HAP-1 (cell line): ENCODE results near the gene EFNA1.
A peak's percentile ranks its signal among the peaks of the same experiment; 100 is the strongest.

Experiments
- DNase-seq, 2 experiments: peaks; one replicate each; pipeline ENCODE4 v3.0.0-alpha.2; 2016 to 2020; ENCODE audit warnings: low spot score in 2 of 2
- H3K27me3 ChIP-seq: fragments of 250-450 bp; sonication (Bioruptor Pico); 2 replicates; pipeline ENCODE4 v1.5.1; 2020; ENCODE audit warnings: low read depth, mild to moderate bottlenecking, moderate library complexity
- H3K36me3 ChIP-seq: fragments of 250-450 bp; sonication (Bioruptor Pico); replicated peaks from 2 replicates; pipeline ENCODE4 v1.5.1; 2020; ENCODE audit warnings: mild to moderate bottlenecking
- H3K4me1 ChIP-seq: fragments of 250-450 bp; sonication (Bioruptor Pico); 2 replicates; pipeline ENCODE4 v1.5.1; 2020; ENCODE audit warnings: mild to moderate bottlenecking
- H3K4me3 ChIP-seq: fragments of 250-450 bp; sonication (Bioruptor Pico); 2 replicates; pipeline ENCODE4 v1.5.1; 2020; ENCODE audit warnings: mild to moderate bottlenecking, moderate library complexity
- H3K9me3 ChIP-seq: fragments of 250-450 bp; sonication (Bioruptor Pico); 2 replicates; pipeline ENCODE4 v1.5.1; 2020; ENCODE audit warnings: mild to moderate bottlenecking, moderate library complexity
- in situ Hi-C: fragments of 300-500 bp; cut with MboI; formaldehyde crosslinking; loops from 3 replicates; pipeline ENCODE4 v1.14.3; 2020; ENCODE audit warnings: low sequenced_read_pairs, inconsistent platforms, mixed read lengths

The EFNA1 gene, protein sequence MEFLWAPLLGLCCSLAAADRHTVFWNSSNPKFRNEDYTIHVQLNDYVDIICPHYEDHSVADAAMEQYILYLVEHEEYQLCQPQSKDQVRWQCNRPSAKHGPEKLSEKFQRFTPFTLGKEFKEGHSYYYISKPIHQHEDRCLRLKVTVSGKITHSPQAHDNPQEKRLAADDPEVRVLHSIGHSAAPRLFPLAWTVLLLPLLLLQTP

DNA sequence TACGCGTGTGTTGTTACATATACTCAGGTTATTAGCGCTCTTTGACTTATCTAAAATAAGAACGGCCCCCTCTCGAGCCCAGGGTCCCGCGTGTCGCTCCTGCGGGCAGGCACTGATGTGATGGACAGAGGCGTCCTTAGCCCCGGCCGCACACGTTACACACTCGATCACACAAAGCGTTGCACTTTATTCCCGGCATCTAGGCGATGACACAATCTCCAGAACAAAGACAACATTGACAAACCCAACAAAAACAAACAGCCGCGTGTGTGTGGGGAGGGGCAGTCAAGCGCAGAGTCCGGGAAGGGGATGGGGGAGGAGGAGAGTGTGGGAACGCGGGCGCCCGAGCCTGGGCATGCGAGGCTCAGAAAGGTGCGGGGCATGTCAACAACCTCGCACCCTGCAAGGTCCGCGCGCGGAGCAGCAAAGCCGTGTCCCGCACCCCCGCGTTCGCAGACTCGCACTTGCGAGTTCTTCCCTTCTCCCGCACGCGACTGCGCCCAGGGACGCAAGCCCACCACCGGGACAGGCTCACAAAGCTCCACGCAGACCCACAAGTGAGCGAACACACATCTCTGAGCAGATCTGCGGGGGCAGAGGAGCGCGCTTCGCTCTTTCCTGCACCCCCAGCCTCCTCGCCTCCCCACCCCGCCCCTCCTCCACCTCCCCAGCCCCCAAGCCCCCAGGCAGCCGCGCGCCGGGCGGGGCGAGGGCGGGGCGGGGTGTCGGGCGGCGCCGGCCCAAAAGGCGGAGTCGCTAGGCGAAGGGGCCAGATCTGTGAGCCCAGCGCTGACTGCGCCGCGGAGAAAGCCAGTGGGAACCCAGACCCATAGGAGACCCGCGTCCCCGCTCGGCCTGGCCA is at the start of gene EFNA1:
Gene EFNA1, plus strand, starts transcription at position 772 of the 862 bp plus-strand sequence. CDS start 102 bp downstream, outside the sequence.
- H3K4me3 ChIP-seq, result peak within 1 kb of the TSS; percentile 54
- H3K36me3 ChIP-seq, result peaks cover 10% of the 10 kb centered on the region
- in situ Hi-C loops, result no loop called here
- H3K27me3 ChIP-seq, result no peaks in the 10 kb centered on the region
- DNase-seq, result peak; percentile 67 to 81
- H3K9me3 ChIP-seq, result no peaks in the 10 kb centered on the region
- H3K4me1 ChIP-seq, result peaks cover 33% of the 10 kb centered on the region

DNA sequence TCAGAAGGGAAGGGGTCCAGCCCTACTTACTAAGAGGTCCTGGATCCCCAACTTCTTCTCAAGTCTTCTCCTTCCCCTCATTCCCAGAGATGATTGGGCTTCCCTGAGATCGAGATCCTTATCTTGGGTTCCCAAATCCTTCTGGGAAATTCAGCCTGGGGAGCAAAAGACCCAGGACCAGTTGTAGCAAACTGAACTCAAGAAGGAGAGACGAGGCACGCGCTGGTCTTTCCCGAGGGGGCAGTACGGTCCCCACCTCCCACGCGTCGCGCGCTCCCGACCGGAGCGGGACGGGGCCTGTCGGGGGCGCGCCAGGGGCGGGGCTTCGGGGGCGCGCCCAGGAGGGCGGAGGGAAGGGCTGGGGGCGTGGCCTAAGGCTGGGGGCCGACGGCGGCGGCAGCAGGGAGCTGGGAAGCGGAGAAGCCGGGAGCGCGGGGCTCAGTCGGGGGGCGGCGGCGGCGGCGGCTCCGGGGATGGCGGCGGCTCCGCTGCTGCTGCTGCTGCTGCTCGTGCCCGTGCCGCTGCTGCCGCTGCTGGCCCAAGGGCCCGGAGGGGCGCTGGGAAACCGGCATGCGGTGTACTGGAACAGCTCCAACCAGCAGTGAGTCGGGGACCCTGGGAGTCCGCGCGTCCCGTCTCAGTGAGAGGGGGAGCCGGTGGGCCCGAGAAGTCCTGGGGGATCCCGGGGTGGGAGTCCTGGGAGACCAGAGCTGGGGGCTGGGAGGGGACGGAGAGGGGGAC is 49.0 kb upstream of the EFNA1 start, which contains the start of gene EFNA3:
Gene EFNA3, plus strand, starts transcription at position 369 of the 741 bp plus-strand sequence. Its CDS starts 105 bp downstream, at position 474.
- H3K4me3 ChIP-seq, result peak within 1 kb of the TSS; percentile 67
- H3K9me3 ChIP-seq, result no peaks in the 10 kb centered on the region
- H3K36me3 ChIP-seq, result no peaks in the 10 kb centered on the region
- no peaks in the 10 kb centered on the region for H3K27me3 ChIP-seq
- H3K4me1 ChIP-seq, result peaks cover 16% of the 10 kb centered on the region
- peak; percentile 59 to 91 for DNase-seq
- in situ Hi-C loops, result no loop called here

DNA sequence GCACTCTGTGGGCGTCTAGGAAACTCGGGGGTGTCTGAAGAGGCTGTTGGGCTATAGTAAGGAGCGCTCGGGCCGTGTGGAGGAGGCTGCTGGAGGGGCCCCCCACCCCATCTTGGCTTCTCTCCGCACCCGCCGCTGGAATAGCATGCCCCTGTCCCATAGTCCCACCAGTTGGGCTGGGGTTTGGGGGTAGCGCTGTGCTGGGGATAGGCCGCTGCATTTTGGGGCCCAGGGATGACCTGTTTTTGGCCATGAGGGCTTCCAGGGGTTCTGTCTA is 48.5 kb upstream of the EFNA1 start:
- H3K4me1 ChIP-seq, result peaks cover 15% of the 10 kb centered on the region

DNA sequence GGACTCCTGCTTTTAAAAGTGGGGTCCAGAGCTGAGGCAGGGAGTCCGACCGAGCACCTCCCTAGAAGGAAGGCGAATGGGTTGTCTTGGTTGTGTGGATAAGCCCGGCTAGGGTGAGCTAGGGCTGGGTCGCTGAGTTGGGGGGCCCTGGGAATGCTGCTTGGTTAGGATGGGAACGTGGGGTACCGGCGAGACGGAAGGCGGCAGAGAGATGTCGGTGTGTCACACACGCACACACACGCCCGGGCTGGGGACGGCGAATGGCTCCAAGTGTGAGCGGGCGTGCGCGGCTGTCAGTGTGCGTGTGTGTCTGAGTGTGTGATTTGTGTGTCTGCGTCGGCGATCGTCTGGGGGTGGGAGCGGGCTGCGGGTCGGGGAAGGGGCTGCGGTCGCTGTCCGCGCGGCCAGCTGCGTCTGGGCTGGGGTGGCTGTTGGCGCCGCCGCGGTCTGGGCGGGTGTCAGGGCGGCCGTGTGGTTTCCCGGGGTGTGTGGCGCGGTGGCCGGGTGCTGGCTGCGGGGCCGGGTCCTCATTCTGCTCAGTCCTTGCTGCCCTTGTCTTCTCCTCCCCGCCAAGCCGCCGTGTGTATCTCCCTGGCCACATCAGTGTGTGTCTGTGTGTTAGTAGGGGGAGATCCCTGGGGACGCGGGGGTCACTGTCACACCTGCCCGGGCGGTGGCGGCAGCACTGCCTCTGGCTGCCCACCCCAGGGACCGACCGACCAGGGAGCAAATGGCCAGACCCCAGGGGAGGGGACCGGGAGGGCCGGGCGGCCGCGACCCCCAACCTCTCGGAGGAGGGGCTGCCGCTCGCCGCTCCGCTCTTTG is 48.0 kb upstream of the EFNA1 start:
- in situ Hi-C loops, result loop anchor here (5.0 to 10.0 kb wide), 2 partner anchors 32 to 55 kb away; no protein-coding TSS in a partner anchor
- DNase-seq, result peak in 1 of 2 experiments; percentile 70
- H3K4me3 ChIP-seq, result peak overlapping the region; percentile 67
- no peaks in the 10 kb centered on the region for H3K27me3 ChIP-seq
- H3K36me3 ChIP-seq, result no peaks in the 10 kb centered on the region
- H3K9me3 ChIP-seq, result no peaks in the 10 kb centered on the region
- peaks cover 19% of the 10 kb centered on the region for H3K4me1 ChIP-seq

More for the DNA sequence above, 48.5 kb upstream of the EFNA1 start:
- Histone ChIP-seq H3K9me3 (no peaks in the 10 kb centered on the region), H3K36me3 (no peaks in the 10 kb centered on the region), H3K4me3 (peak overlapping the region; percentile 67), H3K27me3 (no peaks in the 10 kb centered on the region)
- in situ Hi-C loops, result no loop called here
- DNase-seq, result no peak

- peak; percentile 80 to 94 for DNase-seq
- H3K36me3 ChIP-seq, result no peaks in the 10 kb centered on the region
- in situ Hi-C loops, result loop anchor here (5.0 to 10.0 kb wide), 2 partner anchors 33 to 56 kb away; no protein-coding TSS in a partner anchor
- H3K4me3 ChIP-seq, result peak overlapping the region; percentile 67
- H3K9me3 ChIP-seq, result no peaks in the 10 kb centered on the region
- H3K27me3 ChIP-seq, result no peaks in the 10 kb centered on the region
- peaks cover 20% of the 10 kb centered on the region for H3K4me1 ChIP-seq
Measured at GRCh38 chr1:155080312-155081228, 47.1 kb upstream of the EFNA1 start.

DNA sequence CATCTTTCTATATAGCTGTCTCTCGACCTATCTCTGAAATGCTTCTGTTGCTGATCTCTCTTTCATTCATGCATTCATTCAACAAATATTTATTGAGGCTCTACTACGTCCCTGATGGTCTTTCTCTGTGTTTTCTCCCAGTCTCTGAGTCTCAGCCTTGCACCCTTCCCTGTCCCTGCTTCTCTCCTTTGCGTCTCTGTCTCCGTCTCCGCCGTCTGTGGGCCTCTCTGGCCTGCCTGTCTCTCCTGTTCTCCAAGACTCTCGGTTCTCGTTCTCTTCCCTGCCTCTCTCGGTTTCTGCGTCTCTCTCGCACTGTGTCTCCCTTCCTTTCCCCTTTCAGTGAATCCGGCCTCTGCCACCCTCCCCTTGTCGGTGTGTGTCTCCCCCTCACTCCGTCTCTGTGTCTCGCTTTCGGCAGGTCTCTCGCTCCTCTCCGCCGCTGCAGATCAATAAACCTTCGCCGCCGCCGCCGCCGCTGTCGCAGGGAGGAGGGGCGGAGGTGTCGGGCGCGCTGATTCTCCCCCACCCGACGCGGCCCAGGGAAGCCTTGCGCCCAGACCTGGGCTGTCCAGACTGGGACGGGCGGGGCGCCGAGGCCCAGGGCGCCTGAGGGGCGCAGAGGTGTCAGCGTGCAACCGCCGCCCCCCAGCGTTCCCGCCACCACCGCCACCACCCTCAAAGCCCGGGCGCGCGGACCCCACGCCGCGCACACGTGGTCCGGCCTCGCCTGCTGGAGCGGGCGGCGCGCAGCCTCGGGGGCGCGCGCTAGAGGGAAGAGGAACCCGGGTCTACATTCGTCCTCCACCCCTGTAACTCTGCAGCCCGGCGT is 46.0 kb upstream of the EFNA1 start:
- no peak for DNase-seq
- Histone ChIP-seq H3K36me3 (no peaks in the 10 kb centered on the region; the same call in 1 of the 2 replicates), H3K9me3 (no peaks in the 10 kb centered on the region), H3K4me1 (peaks cover 23% of the 10 kb centered on the region), H3K27me3 (no peaks in the 10 kb centered on the region), H3K4me3 (no peak overlapping the region; the same call in 1 of the 2 replicates)
- in situ Hi-C loops, result loop anchor here (5.0 to 10.0 kb wide), 2 partner anchors 34 to 57 kb away; no protein-coding TSS in a partner anchor

DNA sequence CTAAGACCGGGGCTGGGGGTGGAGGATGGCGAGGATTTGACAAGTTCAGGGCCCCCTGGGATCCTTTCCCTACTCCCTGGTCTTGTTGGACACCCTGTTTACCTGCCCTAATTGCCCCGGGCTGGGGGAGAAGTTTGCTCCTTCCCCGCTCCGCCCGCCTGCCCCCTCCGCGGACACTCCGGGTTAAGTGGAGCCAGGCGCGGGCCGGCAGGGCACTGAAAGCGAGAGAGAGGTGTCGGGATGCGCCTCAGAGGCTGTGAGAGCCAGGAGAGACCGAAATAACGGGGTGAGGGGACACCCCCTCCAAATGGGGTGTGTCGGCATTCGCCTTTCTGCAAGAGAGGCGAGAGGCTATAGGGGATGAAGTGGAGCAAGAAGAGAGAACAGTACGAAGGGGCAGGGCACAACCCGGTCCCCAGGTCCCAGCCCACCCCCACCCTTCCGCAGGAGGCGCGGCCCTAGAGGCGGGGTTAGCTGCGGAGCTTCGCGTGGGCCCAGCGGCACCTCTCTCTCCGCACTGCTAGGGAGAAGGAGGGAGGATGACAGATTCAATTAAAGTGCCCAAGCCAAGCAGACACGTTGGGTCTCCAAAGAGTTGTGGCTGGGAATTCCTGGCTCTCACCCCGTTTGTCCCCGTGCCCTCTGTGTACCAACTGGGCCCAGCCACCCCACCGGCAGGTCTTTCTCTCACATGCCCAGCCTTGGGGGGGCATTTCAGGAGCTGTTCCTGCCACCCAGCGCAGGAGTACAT is 45.2 kb upstream of the EFNA1 start:
- in situ Hi-C loops, result loop anchor here (5.0 to 10.0 kb wide), 2 partner anchors 35 to 58 kb away; no protein-coding TSS in a partner anchor
- no peak overlapping the region for H3K4me3 ChIP-seq

DNA sequence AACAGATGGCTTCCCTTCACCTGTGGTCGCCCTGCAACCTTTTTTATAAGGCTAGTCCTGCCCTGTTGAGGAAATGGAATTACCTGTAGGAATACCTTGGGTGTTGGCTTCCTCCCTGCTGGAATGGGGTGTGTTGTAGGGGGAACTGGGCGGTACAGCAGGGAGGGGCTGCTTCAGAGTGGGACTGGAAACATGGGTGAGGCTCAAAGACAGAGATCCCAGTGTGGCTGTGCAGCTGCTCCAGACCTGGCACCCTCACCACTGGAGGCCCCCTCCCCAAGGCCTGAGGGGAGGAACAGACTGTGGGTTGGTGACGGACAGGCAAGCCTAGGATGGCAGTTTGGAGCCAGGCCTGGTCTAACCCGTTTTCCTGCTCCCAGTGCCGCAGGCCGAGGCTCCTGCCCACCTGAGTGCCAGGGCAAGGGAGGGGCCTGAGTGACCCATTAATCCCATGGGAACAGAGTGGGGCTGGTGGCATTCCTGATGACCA is 44.6 kb upstream of the EFNA1 start:
- no peaks in the 10 kb centered on the region for H3K9me3 ChIP-seq
- in situ Hi-C loops, result loop anchor here (5.0 to 10.0 kb wide), 2 partner anchors 36 to 58 kb away; no protein-coding TSS in a partner anchor
- H3K4me1 ChIP-seq, result peaks cover 21% of the 10 kb centered on the region
- H3K4me3 ChIP-seq, result no peak overlapping the region
- no peak for DNase-seq
- H3K27me3 ChIP-seq, result no peaks in the 10 kb centered on the region
- H3K36me3 ChIP-seq, result no peaks in the 10 kb centered on the region; the same call in 1 of the 2 replicates

More for the DNA sequence above, 45.2 kb upstream of the EFNA1 start:
- H3K9me3 ChIP-seq, result no peaks in the 10 kb centered on the region
- peak in 1 of 2 experiments; percentile 45 for DNase-seq
- no peaks in the 10 kb centered on the region for H3K27me3 ChIP-seq
- no peaks in the 10 kb centered on the region; the same call in 1 of the 2 replicates for H3K36me3 ChIP-seq
- peaks cover 22% of the 10 kb centered on the region for H3K4me1 ChIP-seq

- no peaks in the 10 kb centered on the region for H3K27me3 ChIP-seq
- peak overlapping the region; percentile 66 for H3K4me3 ChIP-seq
- no peaks in the 10 kb centered on the region for H3K9me3 ChIP-seq
- H3K4me1 ChIP-seq, result peaks cover 17% of the 10 kb centered on the region
- peak in 1 of 2 experiments; percentile 59 for DNase-seq
- H3K36me3 ChIP-seq, result no peaks in the 10 kb centered on the region; the same call in 1 of the 2 replicates
- in situ Hi-C loops, result loop anchor here (5.0 to 10.0 kb wide), 2 partner anchors 37 to 59 kb away; no protein-coding TSS in a partner anchor
Measured at GRCh38 chr1:155083865-155084721, 43.6 kb upstream of the EFNA1 start.
